ENCODE results near the gene SULF2.
A peak's percentile ranks its signal among the peaks of the same experiment; 100 is the strongest.

The SULF2 gene

DNA sequence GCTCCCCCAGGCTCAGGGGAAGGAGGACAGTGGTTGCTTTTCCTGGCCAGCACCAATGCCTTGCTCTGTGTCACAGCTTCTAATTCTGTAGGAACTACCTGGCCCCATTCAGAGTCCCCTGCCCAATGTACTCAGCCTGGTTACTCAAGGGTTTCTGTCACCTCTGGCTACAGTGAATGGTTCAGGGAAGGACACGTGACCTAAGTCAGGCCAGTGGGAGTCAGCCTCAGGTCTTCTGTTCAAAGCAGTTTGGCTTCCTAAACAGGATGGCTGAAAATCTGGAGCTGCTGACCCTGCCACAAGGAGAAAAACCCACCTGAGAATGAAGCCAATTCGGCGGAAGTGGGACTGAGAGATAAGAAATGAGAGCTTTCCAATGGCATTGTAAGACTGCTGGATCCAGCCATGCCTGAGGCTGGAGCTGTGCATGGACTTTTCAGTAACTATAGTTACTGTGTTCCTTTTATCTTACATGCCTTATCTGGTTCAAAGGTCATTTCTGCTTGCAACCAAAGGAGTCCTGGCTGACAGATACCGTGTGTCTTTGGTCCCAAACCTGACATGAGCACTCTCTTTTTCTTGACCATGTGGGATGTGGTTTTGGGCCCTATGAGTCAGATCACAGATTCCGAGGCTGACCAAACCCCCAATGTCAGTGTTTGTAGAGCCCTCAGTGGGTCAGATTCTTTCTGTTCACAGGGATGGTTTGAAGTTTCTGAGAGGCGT is 104.3 kb downstream of the SULF2 start:
- DNase-seq = no peak
- intact Hi-C loops (cut with DNase I) = no loop called here

DNA sequence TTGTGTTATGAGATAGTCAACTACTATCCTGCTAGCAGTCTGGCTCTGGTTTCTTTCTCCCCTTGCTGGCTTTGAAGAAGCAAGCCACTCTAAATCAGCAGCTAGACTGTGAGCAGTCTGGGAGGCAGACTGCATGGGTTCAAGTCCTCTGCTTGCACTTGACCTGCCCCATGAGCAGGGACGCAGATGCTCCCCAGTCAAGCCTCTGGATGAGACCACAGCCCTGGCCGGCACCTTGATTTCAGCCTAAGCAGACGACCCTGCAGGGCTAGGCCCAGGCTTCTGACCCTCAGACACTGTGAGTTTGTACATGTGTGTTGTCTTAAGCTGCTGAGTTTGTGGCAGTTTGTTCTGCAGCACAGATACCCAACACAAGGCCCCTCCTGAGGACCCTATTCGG is 105.8 kb downstream of the SULF2 start:
- intact Hi-C loops (cut with DNase I) = no loop called here
- DNase-seq = no peak

DNA sequence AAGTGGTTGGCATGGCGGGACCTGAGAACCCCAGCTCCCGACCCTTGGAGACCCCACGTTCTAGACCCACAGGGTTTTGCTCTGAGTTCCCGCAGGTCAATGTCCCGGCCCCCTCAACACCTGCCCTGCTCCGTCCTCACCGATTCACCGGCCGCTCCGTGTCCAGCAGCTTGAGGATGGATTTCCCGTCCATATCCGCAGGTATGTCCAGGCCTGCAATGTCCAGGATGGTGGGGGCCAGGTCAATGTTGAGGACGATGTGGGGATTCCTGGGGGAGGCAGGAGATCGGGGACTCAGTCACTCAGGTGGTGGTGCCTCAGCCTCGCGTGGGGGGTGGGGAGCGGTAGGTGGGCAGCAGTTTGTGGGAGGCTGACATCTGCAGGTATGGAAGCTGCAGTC is 106.7 kb downstream of the SULF2 start:
- DNase-seq = no peak
- intact Hi-C loops (cut with DNase I) = no loop called here

DNA sequence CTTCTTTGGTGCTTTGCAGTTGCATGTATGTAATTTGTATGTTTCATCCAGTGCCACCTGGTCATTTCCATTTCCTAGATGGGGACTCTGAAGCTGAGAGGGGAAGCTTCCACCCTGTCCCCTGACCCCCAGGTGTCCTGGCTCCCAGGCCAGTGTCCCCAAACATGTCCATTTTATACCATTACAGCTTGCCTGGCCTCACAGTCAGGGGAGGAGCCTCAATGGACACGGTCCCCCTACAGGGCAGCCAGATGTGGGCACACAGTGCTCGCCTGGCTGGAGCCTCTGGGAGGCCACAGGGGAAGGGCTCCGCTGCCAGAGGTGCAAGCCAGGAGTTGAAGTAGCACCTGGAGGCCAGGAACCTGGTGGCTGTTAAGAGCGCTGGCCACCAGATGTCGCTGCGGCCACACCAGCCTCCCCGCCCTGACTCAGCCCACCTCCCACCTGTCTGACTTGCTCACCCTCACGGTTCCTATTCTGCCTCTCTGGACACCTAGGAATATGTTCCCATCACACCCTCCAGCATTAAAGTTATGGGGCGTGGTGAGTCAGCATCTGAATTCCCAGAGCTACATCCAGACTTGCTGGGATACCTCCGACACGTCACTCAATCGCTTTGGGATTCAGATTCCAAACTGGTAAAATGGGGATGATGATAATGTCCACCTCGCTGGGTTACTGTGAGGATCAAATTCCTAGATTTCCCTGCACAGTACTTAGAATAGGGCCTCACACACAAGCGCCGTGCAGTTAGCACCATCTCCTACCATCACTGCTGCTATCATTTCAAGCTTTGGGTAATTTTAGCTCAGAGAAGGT is 107.4 kb downstream of the SULF2 start:
- peak; percentile 26 to 78 (median 56) for DNase-seq
- intact Hi-C loops (cut with DNase I) = no loop called here

DNA sequence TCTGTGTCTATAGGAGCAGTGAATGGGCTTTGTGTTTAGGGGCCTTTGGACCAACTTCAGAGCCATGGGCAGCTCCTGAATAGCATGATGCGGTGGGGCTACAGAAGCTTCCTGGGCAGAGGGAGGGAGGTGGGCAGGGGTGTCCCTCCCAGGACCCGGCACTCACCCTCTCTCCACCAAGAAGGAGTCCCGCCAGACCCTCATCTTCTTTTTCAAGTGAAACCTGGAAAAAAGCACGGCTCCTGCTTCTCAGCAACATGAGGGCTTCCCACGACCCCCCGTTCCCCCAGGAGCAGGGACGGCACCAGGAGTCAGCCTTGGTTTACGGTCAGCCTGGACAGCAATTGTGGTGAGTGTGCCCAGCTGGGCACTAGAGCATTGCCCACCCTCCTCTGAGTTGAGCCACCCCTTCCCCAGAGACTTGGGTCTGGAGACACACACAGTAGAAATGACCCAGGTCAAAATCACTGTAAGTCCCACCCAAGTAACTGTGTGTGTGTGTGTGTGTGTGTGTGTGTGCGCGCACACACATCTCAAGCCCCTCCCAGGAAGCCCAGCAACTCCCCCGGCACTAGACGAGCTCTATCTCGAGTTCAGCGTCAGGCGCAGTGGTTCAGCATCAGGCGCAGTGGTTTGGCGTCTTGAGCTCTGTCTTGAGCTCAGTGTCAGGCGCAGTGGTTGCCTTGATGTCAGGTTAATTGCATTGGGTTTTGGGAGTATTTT is 108.2 kb downstream of the SULF2 start:
- intact Hi-C loops (cut with DNase I) = no loop called here
- DNase-seq = no peak

DNA sequence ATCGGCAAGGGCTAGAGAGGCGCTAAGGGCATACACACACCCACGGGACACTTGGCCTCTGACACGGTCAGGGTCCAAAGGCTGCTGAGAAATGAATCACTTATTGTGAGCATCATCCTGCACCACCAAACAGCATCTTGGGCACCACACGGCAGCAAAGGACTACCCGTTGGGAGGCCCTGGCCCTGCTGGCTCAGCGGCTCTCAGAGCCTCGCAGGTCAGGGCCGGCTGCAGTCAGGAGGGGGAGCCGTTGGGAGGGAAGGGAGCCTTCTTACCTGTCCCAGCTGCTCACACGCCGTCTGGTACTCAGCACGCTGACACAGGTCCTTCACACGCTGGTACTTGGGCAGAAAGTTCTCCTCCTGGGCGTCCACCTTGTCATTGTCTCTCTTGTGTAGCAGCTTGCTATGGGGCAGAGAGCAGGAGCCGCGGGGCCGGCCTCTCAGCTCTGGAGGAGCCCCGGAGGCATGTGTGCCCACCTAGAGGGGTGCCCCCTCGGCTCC is 109.0 kb downstream of the SULF2 start:
- intact Hi-C loops (cut with DNase I) = no loop called here
- DNase-seq = no peak

DNA sequence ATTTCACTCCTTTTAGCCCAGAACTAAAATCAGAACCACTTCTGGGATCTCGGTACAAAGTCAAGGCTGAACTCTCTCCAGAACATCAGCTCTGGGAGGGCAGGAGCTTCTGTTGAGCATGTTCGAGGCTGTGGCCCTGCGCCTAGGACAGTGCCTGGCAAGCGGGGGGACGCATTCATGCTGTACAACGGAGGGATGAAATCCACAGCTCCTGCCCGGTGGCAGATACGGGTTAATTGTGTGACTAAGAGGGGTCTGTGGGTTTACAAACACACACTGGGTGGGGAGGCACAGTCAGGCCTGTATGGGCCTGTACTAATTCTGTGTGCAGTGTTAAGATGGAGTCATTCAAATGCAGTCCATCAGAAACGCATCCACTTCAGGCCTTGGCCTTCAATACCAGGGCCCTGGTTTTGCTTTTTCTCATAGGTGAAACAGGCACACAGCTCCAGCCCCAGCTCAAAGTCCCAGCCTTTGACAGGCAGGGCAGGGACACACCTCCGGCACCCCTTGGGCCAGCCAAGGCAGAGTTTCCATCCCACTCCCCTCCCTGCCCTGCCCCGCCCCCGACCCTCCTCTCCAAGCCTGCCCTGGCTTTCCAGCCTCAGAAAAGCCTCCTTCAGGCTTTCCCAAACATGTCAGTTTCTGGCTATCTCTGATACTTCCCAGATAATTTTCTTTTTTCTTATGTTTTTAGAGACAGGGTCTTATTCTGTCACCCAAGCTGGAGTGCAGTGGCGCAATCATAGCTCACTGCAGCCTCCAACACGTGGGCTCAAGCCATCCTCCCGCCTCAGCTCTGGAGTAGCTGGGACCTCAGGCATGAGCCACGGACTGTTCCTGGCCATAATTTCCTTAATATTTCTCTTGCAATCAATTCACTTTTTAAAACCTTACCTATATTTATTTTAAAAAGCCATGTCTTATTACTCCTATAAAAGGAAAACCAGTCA is 109.8 kb downstream of the SULF2 start:
- DNase-seq = no peak
- intact Hi-C loops (cut with DNase I) = no loop called here

DNA sequence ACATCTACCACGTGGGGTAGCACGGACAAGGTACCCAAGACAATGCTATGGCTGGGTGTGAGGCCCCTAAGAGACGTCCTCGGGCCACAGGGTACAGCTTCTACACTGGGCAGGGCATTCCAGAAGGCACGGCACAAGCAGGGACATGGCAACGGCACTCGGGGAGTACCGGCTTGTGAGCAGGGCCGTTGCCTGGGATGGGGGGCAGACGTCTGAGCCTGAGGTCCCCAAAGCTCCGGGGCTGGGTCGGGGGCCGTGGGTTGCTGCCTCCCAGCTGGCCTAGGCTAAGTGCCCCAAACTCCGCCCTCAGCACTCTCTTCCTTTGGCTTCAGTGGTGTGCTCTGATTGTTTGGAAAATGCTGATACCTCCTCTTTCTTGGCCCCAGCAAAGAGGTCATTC is 110.6 kb downstream of the SULF2 start:
- intact Hi-C loops (cut with DNase I) = no loop called here
- no peak for DNase-seq

DNA sequence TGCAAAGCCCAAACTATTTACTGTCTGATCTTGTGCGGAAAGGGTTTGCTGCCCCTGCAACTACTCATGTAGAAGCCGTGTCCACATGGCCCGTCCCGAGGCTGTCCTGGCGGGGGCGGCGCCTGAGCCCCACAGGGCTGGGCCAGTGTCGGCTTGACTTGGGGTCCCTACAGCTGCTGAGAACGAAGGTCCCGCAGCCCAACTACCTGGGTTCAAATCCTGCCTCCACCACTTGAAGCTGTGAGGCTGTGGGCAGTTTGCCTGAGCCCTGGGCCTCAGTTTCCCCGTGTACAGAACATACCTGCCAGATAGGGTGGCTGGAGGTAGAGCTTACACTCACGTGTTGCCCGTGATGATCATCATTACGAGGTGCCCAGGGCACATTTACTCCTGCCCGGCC is 111.1 kb downstream of the SULF2 start:
- DNase-seq = peak in 1 of 42 donors; percentile 6
- intact Hi-C loops (cut with DNase I) = no loop called here

DNA sequence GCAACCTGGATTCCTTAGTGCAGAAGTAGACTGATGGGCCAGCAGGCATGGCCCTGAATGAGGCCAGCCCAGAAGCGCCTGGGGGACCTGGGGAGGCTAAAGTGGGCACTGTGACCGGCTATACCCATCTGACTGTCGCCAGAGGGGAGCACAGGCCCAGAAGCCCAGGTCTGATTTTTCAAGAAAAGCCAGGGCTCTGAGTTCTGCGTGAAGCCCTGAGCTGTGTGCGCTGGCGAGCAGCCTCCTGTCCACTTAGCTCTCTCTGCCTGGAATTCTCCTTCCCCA is 111.7 kb downstream of the SULF2 start:
- peak in 1 of 42 donors; percentile 28 for DNase-seq
- intact Hi-C loops (cut with DNase I) = no loop called here

DNA sequence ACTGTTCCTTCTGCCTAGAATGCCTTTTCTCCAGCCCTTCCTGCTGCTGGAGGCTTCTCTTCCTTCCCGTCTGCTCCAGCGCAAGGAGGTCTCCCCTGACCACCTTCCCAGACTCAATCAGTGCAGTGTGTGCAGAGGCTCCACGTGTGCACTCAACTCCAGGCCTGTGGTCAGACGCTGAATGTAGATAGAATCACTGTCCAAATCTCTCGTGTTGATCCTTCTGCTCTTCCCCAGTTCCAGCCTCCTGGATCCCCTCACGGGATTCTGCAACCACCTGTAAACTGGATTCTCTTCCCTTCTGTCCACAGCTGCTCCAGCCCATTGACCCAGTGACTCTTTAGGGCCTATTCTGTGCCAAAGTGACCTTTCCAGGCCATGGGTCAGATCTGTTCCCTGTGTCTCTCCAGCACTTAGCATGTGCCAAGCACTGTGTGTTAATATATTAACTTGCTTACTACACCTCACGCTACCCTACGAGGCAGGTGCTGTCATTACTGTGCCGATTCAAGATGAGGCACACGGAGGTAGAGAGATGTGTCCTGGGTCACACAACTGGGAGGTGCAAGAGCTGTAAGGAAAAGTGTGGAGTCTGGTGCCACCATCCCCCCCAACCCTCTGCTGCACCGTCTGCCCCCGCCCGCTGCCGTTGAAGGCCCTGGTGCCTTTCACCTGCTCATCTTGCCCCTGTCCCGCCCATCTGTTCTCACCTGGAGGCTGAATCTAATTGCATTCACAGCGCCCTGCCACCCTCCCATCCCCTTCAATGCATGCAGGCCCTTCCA is 112.2 kb downstream of the SULF2 start:
- intact Hi-C loops (cut with DNase I) = no loop called here

DNA sequence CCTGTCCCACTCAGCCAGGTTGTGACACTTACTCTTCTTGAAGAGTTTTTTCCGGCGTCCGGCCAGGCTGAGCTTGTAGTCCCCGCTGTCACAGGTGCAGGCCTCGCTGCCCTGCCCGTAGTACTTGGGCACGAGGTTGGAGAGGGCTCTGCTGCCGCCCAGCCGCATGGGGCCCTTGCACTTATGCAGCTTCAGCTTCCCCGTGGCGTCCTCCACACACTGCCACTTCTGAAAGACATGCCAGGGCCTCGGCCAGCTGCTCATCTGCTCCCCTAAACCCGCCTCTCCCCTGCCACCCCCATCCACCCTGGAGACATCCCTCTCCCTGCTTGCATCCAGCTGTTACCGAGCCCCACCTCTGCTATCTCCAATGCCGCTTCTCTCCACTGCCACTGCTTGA is 113.1 kb downstream of the SULF2 start:
- intact Hi-C loops (cut with DNase I) = no loop called here
- DNase-seq = no peak

More for the DNA sequence above, 112.2 kb downstream of the SULF2 start:
- DNase-seq = peak in 1 of 42 donors; percentile 26

DNA sequence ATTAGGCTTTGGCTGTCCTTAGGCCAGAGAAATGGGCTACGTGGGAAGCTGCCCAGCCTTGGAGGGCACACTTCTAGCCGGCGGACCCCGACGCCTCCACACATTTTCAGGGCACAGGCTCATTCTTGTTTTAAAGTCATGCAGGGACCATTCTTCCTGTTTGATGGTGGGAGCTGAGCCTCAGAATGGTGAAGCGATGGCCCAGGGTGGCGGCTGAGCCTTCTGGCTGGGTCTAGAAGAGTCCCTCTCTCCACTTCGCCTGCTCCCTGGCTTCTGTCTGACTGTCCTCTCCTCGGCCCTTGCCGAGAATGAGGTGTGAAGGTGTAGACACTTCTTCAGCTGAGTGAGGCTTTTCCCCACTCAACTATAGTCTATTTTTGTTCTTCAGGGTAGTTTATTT is 114.4 kb downstream of the SULF2 start:
- no peak for DNase-seq
- intact Hi-C loops (cut with DNase I) = no loop called here

DNA sequence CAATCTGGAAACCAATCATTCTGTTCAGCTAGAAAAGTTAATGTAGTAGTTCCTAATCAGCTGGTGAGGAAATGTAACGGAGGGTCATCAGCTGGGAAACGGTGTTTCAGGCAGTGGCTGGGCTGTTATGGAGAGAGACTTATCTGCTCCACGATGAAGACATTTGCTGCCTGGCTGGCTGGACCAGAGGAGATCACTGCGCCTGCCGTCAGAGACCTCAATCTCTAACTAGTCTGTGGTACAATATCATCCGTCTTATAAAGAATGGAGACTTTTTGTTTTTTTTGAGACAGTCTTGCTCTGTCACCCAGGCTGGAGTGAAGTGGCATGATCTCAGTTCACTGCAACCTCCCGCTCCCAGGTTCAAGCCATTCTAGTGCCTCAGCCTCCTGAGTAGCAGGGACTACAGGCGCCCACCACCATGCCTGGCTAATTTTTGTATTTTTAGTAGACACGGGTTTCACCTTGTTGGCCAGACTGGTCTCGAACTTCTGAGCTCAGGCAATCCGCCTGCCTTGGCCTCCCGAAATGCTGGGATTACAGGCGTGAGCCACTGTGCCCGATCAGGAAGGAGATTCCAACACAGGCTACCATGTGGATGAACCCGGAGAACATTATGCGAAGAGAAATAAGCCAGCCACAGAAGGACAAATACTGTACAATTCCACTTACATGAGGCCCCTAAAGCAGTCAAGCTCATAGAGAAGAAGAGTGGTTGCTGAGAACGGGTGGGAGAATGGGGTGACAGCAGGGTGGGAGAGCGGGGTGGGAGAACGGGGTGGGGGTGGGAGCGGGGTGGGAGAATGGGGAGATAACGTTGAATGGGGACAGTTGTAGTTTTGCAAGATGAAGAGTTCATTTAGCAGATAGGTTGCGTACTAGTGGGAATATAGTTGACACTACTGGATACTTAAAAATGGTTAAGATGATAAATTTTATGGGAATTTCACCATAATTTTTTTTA is 115.1 kb downstream of the SULF2 start:
- DNase-seq = no peak
- intact Hi-C loops (cut with DNase I) = no loop called here

DNA sequence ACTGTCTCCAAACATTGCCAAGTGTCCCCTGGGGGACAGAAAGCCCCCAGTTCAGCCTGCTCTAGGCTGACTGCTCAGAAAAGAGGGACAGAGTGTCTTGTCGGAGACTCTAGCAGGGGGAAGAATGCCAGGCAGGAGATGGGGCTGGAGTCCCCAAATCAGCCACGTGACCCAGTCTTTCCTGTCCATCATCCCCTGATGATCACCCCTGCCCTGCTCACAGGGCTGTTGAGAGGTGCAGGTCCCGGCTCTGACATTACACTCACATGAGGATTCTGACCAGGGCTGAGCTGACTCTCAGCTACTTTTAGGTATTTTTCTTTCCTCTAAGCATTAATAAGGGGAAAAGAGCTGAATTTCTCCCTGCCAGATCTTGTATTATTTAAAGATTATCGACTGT is 115.8 kb downstream of the SULF2 start:
- intact Hi-C loops (cut with DNase I) = no loop called here
- DNase-seq = no peak

DNA sequence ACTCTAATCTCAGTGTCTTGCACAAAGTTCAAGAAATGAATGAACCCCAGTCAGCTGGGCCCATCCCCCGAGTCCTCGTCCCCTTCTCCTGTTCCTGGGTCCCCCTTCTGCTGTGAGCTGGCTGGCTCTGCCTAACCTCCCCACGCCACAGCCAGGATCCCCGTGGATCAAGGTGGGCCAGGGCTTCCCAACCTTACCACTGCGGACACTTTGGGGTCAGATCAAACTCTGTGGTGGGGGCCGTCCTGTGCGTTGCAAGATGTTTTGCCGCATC is 116.2 kb downstream of the SULF2 start:
- intact Hi-C loops (cut with DNase I) = no loop called here
- no peak for DNase-seq

Measured in head of caudate nucleus (tissue), 42 donors.